H9 (cell line): ENCODE data around the gene ANKRD23. TPM values are rescaled to one million over a fixed set of nuclear protein-coding genes. Genes with fewer than 3 reads are reported as not detected.
"Not testable (repeated sequence)": the region's sequence is repeated elsewhere in the genome, so short reads cannot be mapped to it uniquely, and the experiment has no call there.

Source experiments
- DNase-seq: peaks from one replicate; pipeline ENCODE4 v3.0.0-alpha.2; 2017
- H2AFZ ChIP-seq: one replicate; pipeline ENCODE4 v1.6.1; 2013; ENCODE audit warnings: mild to moderate bottlenecking, low read length, control low read depth, moderate library complexity
- H2AK5ac ChIP-seq: 2 replicates; pipeline ENCODE4 v1.6.1; 2013; ENCODE audit warnings: low read length, control low read depth, mixed read lengths; ENCODE audit not compliant: insufficient read length
- H2BK120ac ChIP-seq: one replicate; pipeline ENCODE4 v1.6.1; 2013; ENCODE audit warnings: low read depth, mild to moderate bottlenecking, low read length, control low read depth, inconsistent platforms; ENCODE audit not compliant: poor library complexity, severe bottlenecking
- H2BK12ac ChIP-seq: 2 replicates; pipeline ENCODE4 v1.6.1; 2013; ENCODE audit warnings: low read length, control low read depth, mixed read lengths, low read depth; ENCODE audit not compliant: insufficient read length
- H2BK15ac ChIP-seq: 2 replicates; pipeline ENCODE4 v1.6.1; 2013; ENCODE audit warnings: low read depth, low read length, control low read depth
- H2BK20ac ChIP-seq: one replicate; pipeline ENCODE4 v1.6.1; 2013; ENCODE audit warnings: low read depth, mild to moderate bottlenecking, low read length, control low read depth, inconsistent platforms; ENCODE audit not compliant: poor library complexity, severe bottlenecking
- H2BK5ac ChIP-seq: 2 replicates; pipeline ENCODE4 v1.6.1; 2013; ENCODE audit warnings: low read length, control low read depth, mixed read lengths; ENCODE audit not compliant: insufficient read length
- H3K14ac ChIP-seq: 2 replicates; pipeline ENCODE4 v1.6.1; 2013; ENCODE audit warnings: low read length, control low read depth; ENCODE audit not compliant: insufficient read depth
- H3K18ac ChIP-seq: 2 replicates; pipeline ENCODE4 v1.6.1; 2013; ENCODE audit warnings: low read depth, mild to moderate bottlenecking, mixed read lengths, low read length, control low read depth; ENCODE audit not compliant: insufficient read length
- H3K23ac ChIP-seq: 2 replicates; pipeline ENCODE4 v1.6.1; 2013; ENCODE audit warnings: low read length, control low read depth, mixed read lengths, low read depth; ENCODE audit not compliant: insufficient read length
- H3K23me2 ChIP-seq: 2 replicates; pipeline ENCODE4 v1.6.1; 2013; ENCODE audit warnings: low read depth, mild to moderate bottlenecking, mixed read lengths, low read length, control low read depth; ENCODE audit not compliant: insufficient read length, poor library complexity, severe bottlenecking
- H3K27ac ChIP-seq: 2 replicates; pipeline ENCODE4 v1.5.1; 2013; ENCODE audit warnings: low read length, control low read depth, mixed read lengths, low read depth; ENCODE audit not compliant: insufficient read length
- H3K27me3 ChIP-seq: 2 replicates; pipeline ENCODE4 v1.6.1; 2013; ENCODE audit warnings: low read length, control low read depth, inconsistent platforms; ENCODE audit not compliant: insufficient read depth
- H3K4ac ChIP-seq: 2 replicates; pipeline ENCODE4 v1.6.1; 2013; ENCODE audit warnings: low read depth, mild to moderate bottlenecking, control low read depth, inconsistent platforms, low read length, moderate library complexity
- H3K4me1 ChIP-seq: 2 replicates; pipeline ENCODE4 v1.6.1; 2013; ENCODE audit warnings: low read length, control low read depth, inconsistent platforms; ENCODE audit not compliant: insufficient read depth
- H3K4me2 ChIP-seq: 2 replicates; pipeline ENCODE4 v1.6.1; 2013; ENCODE audit warnings: low read length, control low read depth, mixed read lengths; ENCODE audit not compliant: insufficient read length, insufficient read depth
- H3K56ac ChIP-seq: 2 replicates; pipeline ENCODE4 v1.6.1; 2013; ENCODE audit warnings: low read depth, mild to moderate bottlenecking, mixed read lengths, low read length, control low read depth; ENCODE audit not compliant: insufficient read length
- H3K79me1 ChIP-seq: 2 replicates; pipeline ENCODE4 v1.6.1; 2013; ENCODE audit warnings: low read depth, mild to moderate bottlenecking, moderate library complexity, low read length, control low read depth, inconsistent platforms; ENCODE audit not compliant: insufficient read depth, poor library complexity, severe bottlenecking
- H3K79me2 ChIP-seq: 2 replicates; pipeline ENCODE4 v1.6.1; 2013; ENCODE audit warnings: low read length, control low read depth, inconsistent platforms; ENCODE audit not compliant: insufficient read depth
- H3K9ac ChIP-seq: 2 replicates; pipeline ENCODE4 v1.6.1; 2013; ENCODE audit warnings: low read length, control low read depth, mixed read lengths; ENCODE audit not compliant: insufficient read length; ENCODE audit errors: extremely low read depth
- H3K9me3 ChIP-seq: one replicate; pipeline ENCODE4 v1.6.1; 2013; ENCODE audit warnings: low read depth, low read length, inconsistent platforms; ENCODE audit not compliant: control insufficient read depth
- H3T11ph ChIP-seq: one replicate; pipeline ENCODE4 v1.6.1; 2013; ENCODE audit warnings: mild to moderate bottlenecking, low read length, control low read depth, inconsistent platforms
- H4K20me1 ChIP-seq: one replicate; pipeline ENCODE4 v1.6.1; 2013; ENCODE audit not compliant: control insufficient read depth, insufficient read length, insufficient read depth
- H4K5ac ChIP-seq: 2 replicates; pipeline ENCODE4 v1.6.1; 2013; ENCODE audit warnings: low read depth, mild to moderate bottlenecking, mixed read lengths, low read length, control low read depth; ENCODE audit not compliant: insufficient read length
- H4K8ac ChIP-seq: replicated peaks from 2 replicates; pipeline ENCODE4 v1.6.1; 2013; ENCODE audit warnings: low read length, control low read depth, mixed read lengths, low read depth; ENCODE audit not compliant: insufficient read length
- H4K91ac ChIP-seq: 2 replicates; pipeline ENCODE4 v1.6.1; 2013; ENCODE audit warnings: low read depth, mild to moderate bottlenecking, moderate library complexity, mixed read lengths, low read length, control low read depth; ENCODE audit not compliant: insufficient read length
- H3K27ac Mint-ChIP-seq, 3 experiments: 2 replicates in 2 of 3; 3 replicates in 1 of 3; pipeline ENCODE4 v1.8.0; 2020 to 2021; ENCODE audit warnings: mixed read lengths in 3 of 3, mild to moderate bottlenecking in 1 of 3, moderate library complexity in 1 of 3
- H3K27me3 Mint-ChIP-seq: 2 replicates; pipeline ENCODE4 v1.8.0; 2021; ENCODE audit warnings: low read depth, mild to moderate bottlenecking, moderate library complexity, mixed read lengths
- H3K36me3 Mint-ChIP-seq, 3 experiments: 2 replicates in 2 of 3; 3 replicates in 1 of 3; pipeline ENCODE4 v1.8.0; 2020 to 2021; ENCODE audit warnings: low read depth in 3 of 3, mixed read lengths in 3 of 3; ENCODE audit not compliant: insufficient read depth in 1 of 3
- H3K4me1 Mint-ChIP-seq, 2 experiments: 2 replicates each; pipeline ENCODE4 v1.8.0; 2020; ENCODE audit warnings: mixed read lengths in 2 of 2
- H3K4me3 Mint-ChIP-seq, 2 experiments: 2 replicates in 1 of 2; 3 replicates in 1 of 2; pipeline ENCODE4 v1.8.0; 2020 to 2021; ENCODE audit warnings: mild to moderate bottlenecking in 2 of 2, mixed read lengths in 2 of 2, moderate library complexity in 1 of 2
- H3K9me3 Mint-ChIP-seq, 2 experiments: 2 replicates in 1 of 2; 3 replicates in 1 of 2; pipeline ENCODE4 v1.8.0; 2020; ENCODE audit warnings: mild to moderate bottlenecking in 2 of 2, mixed read lengths in 2 of 2, moderate library complexity in 1 of 2
- WGBS: extraction: QIAGEN DNeasy Blood & Tissue Kit; methylation state at CpG from one replicate; pipeline ENCODE4 v1.1.7; 2013; ENCODE audit warnings: missing lambda C conversion rate, low lambda C conversion rate, mixed read lengths; ENCODE audit not compliant: insufficient read length; ENCODE audit errors: extremely low coverage; 5-methylcytosine and 5-hydroxymethylcytosine counted together
- total RNA-seq: library from RNA; stranded (reverse); gene quantifications from 2 replicates; pipeline ENCODE4 v1.2.1, GENCODE V29; 2021
- TF ChIP-seq, protein P1 (sequence below): fragments of 200-600 bp; sonication (generic); conservative IDR thresholded peaks from 3 replicates; pipeline ENCODE4 v1.8.0; 2021; ENCODE audit warnings: antibody characterized with exemption, mild to moderate bottlenecking

Gene ANKRD23
- total RNA-seq, 1 experiment from 2014 or later, result 2.4 TPM

DNA sequence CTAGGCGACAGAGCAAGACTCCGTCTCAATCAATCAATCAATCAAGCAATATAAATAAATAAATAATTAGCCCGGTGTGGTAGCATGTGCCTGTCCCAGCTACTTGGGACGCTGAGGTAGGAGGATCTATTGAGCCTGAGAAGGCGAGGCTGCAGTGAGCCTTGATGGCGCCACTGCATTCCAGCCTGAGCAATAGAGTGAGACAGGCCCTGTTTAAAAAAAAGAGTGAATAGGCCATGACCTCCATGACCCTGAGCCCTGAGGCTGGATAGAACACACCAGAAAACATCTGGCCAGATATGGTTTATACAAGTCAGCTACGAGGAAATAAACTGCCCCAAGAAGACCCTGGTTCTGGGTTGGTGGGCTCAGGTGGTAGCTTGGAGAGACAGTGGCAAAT lies 46.4 kb upstream of the ANKRD23 start:
- H3K4me1 Mint-ChIP-seq, result peaks cover 39 to 42% of the 10 kb centered on the region in 2 experiments
- H3K36me3 Mint-ChIP-seq, result no peaks in the 10 kb centered on the region
- Histone ChIP-seq H4K91ac (no peak overlapping the region), H3K9me3 (no peaks in the 10 kb centered on the region), H4K20me1 (no peaks in the 10 kb centered on the region), H3K23me2 (no peaks in the 10 kb centered on the region), H2BK5ac (no peak overlapping the region), H3K27me3 (no peaks in the 10 kb centered on the region), H2AFZ (no peak overlapping the region), H3K9ac (no peak overlapping the region), H3K4me1 (peaks cover 7% of the 10 kb centered on the region; the same call in 1 of the 2 replicates), H2BK20ac (no peak overlapping the region), H2AK5ac (no peak overlapping the region), H3K79me2 (no peaks in the 10 kb centered on the region), H3K79me1 (no peaks in the 10 kb centered on the region), H3K27ac (no peak overlapping the region), H3T11ph (no peak overlapping the region), H2BK15ac (no peak overlapping the region), H3K14ac (no peak overlapping the region), H3K56ac (no peak overlapping the region), H3K23ac (no peak overlapping the region), H3K18ac (no peak overlapping the region), H4K5ac (no peak overlapping the region), H3K4ac (no peak overlapping the region), H2BK12ac (no peak overlapping the region), H4K8ac (no peak overlapping the region), H2BK120ac (no peak overlapping the region), H3K4me2 (no peak overlapping the region)
- TF ChIP-seq, protein P1, sequence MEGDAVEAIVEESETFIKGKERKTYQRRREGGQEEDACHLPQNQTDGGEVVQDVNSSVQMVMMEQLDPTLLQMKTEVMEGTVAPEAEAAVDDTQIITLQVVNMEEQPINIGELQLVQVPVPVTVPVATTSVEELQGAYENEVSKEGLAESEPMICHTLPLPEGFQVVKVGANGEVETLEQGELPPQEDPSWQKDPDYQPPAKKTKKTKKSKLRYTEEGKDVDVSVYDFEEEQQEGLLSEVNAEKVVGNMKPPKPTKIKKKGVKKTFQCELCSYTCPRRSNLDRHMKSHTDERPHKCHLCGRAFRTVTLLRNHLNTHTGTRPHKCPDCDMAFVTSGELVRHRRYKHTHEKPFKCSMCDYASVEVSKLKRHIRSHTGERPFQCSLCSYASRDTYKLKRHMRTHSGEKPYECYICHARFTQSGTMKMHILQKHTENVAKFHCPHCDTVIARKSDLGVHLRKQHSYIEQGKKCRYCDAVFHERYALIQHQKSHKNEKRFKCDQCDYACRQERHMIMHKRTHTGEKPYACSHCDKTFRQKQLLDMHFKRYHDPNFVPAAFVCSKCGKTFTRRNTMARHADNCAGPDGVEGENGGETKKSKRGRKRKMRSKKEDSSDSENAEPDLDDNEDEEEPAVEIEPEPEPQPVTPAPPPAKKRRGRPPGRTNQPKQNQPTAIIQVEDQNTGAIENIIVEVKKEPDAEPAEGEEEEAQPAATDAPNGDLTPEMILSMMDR, result no peak
- no peak for DNase-seq
- peaks cover 5% of the 10 kb centered on the region; the same call in 1 of the 2 replicates for H3K27me3 Mint-ChIP-seq
- no CpG with 5 or more reads among the region's 7 CpGs for WGBS
- no peak overlapping the region for H3K27ac Mint-ChIP-seq
- H3K4me3 Mint-ChIP-seq, result no peak overlapping the region
- H3K9me3 Mint-ChIP-seq, result no peaks in the 10 kb centered on the region; a peak in 1 of 5 replicates

DNA sequence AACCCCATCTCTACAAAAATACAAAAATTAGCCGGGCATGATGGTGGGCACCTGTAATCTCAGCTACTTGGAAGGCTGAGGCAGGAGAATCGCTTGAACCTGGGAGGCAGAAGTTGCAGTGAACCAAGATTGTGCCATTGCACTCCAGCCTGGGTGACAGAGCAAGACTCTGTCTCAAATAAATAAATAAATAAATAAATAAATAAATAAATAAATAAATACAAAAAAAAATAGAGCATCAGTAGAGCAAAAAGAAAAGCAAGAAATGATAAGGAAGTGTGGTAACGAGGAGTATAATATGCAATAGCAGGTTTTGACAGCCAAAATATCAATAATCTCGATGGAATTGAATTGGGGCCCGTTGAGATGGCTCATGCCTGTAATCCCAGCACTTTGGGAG lies 45.7 kb upstream of the ANKRD23 start:
- H3K27ac Mint-ChIP-seq, result not testable (repeated sequence)

More for the DNA sequence above, 45.7 kb upstream of the ANKRD23 start:
- peaks cover 42 to 45% of the 10 kb centered on the region in 2 experiments for H3K4me1 Mint-ChIP-seq
- H3K4ac ChIP-seq, H3K9ac ChIP-seq, H4K5ac ChIP-seq, H2BK12ac ChIP-seq, H3K27ac ChIP-seq, H3K4me3 Mint-ChIP-seq, H3K9me3 ChIP-seq, H3K23me2 ChIP-seq, H2AFZ ChIP-seq, H2BK5ac ChIP-seq, H3T11ph ChIP-seq, H3K36me3 Mint-ChIP-seq, H2BK20ac ChIP-seq, H3K23ac ChIP-seq, H3K27me3 ChIP-seq, H4K91ac ChIP-seq, H3K79me2 ChIP-seq, H2BK15ac ChIP-seq, H3K4me2 ChIP-seq, H2AK5ac ChIP-seq, H2BK120ac ChIP-seq, H3K14ac ChIP-seq, H3K27me3 Mint-ChIP-seq, H3K9me3 Mint-ChIP-seq, H3K79me1 ChIP-seq, H4K8ac ChIP-seq, H3K18ac ChIP-seq, H3K56ac ChIP-seq, H3K4me1 ChIP-seq, DNase-seq, H4K20me1 ChIP-seq: not testable (repeated sequence)
- WGBS, result no CpG with 5 or more reads among the region's 5 CpGs
